ENCODE data around the gene TAF15.

DNA sequence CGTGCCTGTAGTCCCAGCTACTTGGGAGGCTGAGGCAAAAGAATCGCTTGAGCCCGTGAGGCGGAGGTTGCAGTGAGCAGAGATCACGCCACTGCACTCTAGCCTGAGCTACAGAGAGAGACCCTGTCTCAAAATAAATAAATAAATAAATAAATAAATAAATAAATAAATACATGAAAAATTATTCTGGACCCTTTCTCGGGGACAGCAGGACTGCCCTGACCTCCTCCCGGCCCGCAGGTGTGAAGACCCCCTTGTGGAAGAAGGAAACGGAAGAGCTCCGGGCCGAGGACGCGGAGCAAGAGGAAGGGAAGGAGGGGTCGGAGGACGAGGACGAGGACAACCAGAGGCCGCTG, 45.5 kb upstream of the TAF15 start:
- TF ChIP-seq RXRA (IDR thresholded peaks at IDR 0.05; ENCODE audit: borderline replicate concordance, low read depth) = no peak
- TF ChIP-seq, protein P1, sequence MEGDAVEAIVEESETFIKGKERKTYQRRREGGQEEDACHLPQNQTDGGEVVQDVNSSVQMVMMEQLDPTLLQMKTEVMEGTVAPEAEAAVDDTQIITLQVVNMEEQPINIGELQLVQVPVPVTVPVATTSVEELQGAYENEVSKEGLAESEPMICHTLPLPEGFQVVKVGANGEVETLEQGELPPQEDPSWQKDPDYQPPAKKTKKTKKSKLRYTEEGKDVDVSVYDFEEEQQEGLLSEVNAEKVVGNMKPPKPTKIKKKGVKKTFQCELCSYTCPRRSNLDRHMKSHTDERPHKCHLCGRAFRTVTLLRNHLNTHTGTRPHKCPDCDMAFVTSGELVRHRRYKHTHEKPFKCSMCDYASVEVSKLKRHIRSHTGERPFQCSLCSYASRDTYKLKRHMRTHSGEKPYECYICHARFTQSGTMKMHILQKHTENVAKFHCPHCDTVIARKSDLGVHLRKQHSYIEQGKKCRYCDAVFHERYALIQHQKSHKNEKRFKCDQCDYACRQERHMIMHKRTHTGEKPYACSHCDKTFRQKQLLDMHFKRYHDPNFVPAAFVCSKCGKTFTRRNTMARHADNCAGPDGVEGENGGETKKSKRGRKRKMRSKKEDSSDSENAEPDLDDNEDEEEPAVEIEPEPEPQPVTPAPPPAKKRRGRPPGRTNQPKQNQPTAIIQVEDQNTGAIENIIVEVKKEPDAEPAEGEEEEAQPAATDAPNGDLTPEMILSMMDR (IDR thresholded peaks at IDR 0.05) = no peak
- TF ChIP-seq, protein P2, sequence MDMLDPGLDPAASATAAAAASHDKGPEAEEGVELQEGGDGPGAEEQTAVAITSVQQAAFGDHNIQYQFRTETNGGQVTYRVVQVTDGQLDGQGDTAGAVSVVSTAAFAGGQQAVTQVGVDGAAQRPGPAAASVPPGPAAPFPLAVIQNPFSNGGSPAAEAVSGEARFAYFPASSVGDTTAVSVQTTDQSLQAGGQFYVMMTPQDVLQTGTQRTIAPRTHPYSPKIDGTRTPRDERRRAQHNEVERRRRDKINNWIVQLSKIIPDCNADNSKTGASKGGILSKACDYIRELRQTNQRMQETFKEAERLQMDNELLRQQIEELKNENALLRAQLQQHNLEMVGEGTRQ (IDR thresholded peaks at IDR 0.05; ENCODE audit: borderline replicate concordance, low read depth, low read length) = no peak
- no peak for TF ChIP-seq EP300 (IDR thresholded peaks at IDR 0.05; ENCODE audit: borderline replicate concordance in 1 of 2, low read depth in 1 of 2, low read length in 1 of 2)
- TF ChIP-seq NRF1 (IDR thresholded peaks at IDR 0.05; ENCODE audit: low read depth, low read length) = no peak
- TF ChIP-seq, protein P3, sequence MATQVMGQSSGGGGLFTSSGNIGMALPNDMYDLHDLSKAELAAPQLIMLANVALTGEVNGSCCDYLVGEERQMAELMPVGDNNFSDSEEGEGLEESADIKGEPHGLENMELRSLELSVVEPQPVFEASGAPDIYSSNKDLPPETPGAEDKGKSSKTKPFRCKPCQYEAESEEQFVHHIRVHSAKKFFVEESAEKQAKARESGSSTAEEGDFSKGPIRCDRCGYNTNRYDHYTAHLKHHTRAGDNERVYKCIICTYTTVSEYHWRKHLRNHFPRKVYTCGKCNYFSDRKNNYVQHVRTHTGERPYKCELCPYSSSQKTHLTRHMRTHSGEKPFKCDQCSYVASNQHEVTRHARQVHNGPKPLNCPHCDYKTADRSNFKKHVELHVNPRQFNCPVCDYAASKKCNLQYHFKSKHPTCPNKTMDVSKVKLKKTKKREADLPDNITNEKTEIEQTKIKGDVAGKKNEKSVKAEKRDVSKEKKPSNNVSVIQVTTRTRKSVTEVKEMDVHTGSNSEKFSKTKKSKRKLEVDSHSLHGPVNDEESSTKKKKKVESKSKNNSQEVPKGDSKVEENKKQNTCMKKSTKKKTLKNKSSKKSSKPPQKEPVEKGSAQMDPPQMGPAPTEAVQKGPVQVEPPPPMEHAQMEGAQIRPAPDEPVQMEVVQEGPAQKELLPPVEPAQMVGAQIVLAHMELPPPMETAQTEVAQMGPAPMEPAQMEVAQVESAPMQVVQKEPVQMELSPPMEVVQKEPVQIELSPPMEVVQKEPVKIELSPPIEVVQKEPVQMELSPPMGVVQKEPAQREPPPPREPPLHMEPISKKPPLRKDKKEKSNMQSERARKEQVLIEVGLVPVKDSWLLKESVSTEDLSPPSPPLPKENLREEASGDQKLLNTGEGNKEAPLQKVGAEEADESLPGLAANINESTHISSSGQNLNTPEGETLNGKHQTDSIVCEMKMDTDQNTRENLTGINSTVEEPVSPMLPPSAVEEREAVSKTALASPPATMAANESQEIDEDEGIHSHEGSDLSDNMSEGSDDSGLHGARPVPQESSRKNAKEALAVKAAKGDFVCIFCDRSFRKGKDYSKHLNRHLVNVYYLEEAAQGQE (IDR thresholded peaks at IDR 0.05; ENCODE audit: low read depth, low read length) = no peak
- TF ChIP-seq CHD2 (IDR thresholded peaks at IDR 0.05; ENCODE audit: low read length, partially characterized antibody) = no peak
- no peak for TF ChIP-seq TEAD4 (IDR thresholded peaks at IDR 0.05; ENCODE audit: borderline replicate concordance, insufficient read depth)
- no peak for TF ChIP-seq EZH2phosphoT487 (IDR thresholded peaks at IDR 0.05; ENCODE audit: borderline replicate concordance, low read depth)
- TF ChIP-seq POLR2AphosphoS5 (IDR thresholded peaks at IDR 0.05; ENCODE audit: low read depth, low read length) = no peak
- no peak for TF ChIP-seq YY1 (IDR thresholded peaks at IDR 0.05; ENCODE audit: low read depth)
- TF ChIP-seq, protein P4, sequence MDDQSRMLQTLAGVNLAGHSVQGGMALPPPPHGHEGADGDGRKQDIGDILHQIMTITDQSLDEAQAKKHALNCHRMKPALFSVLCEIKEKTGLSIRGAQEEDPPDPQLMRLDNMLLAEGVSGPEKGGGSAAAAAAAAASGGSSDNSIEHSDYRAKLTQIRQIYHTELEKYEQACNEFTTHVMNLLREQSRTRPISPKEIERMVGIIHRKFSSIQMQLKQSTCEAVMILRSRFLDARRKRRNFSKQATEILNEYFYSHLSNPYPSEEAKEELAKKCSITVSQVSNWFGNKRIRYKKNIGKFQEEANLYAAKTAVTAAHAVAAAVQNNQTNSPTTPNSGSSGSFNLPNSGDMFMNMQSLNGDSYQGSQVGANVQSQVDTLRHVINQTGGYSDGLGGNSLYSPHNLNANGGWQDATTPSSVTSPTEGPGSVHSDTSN (IDR thresholded peaks at IDR 0.05) = no peak
